Mesenchymal stem cell (in vitro differentiated cells and primary cell): ENCODE measurements around the gene NID2.

Source experiments
- DNase-seq: peaks from one replicate; pipeline ENCODE4 v3.0.0-alpha.2; 2013
- H2AFZ ChIP-seq: one replicate; pipeline ENCODE4 v1.6.1; 2013; ENCODE audit warnings: low read depth, mild to moderate bottlenecking, control low read depth, inconsistent platforms, low read length, moderate library complexity
- H2AK5ac ChIP-seq: 2 replicates; pipeline ENCODE4 v1.6.1; 2013; ENCODE audit warnings: low read length, moderate library complexity, mild to moderate bottlenecking, inconsistent platforms; ENCODE audit not compliant: severe bottlenecking
- H2BK120ac ChIP-seq: one replicate; pipeline ENCODE4 v1.6.1; 2013; ENCODE audit warnings: low read depth, mild to moderate bottlenecking, inconsistent platforms, low read length, moderate library complexity
- H2BK12ac ChIP-seq, 2 experiments: one replicate each; pipeline ENCODE4 v1.6.1; 2013; ENCODE audit warnings: inconsistent platforms in 2 of 2, low read length in 2 of 2, mild to moderate bottlenecking in 2 of 2, moderate library complexity in 2 of 2, control low read depth in 1 of 2
- H2BK15ac ChIP-seq: one replicate; pipeline ENCODE4 v1.6.1; 2013; ENCODE audit warnings: mild to moderate bottlenecking, low read depth, inconsistent platforms; ENCODE audit not compliant: poor library complexity, severe bottlenecking
- H2BK5ac ChIP-seq: 2 replicates; pipeline ENCODE4 v1.6.1; 2013; ENCODE audit warnings: low read depth, mild to moderate bottlenecking, low read length, control low read depth, inconsistent platforms; ENCODE audit not compliant: poor library complexity, severe bottlenecking
- H3K14ac ChIP-seq, 2 experiments: one replicate each; pipeline ENCODE4 v1.6.1; 2013; ENCODE audit warnings: inconsistent platforms in 2 of 2, low read length in 2 of 2, control low read depth in 1 of 2, mild to moderate bottlenecking in 1 of 2, moderate library complexity in 1 of 2
- H3K18ac ChIP-seq, 2 experiments: one replicate each; pipeline ENCODE4 v1.6.1; 2013; ENCODE audit warnings: inconsistent platforms in 2 of 2, low read length in 2 of 2, control low read depth in 1 of 2, low read depth in 1 of 2, mild to moderate bottlenecking in 1 of 2
- H3K23ac ChIP-seq, 2 experiments: one replicate each; pipeline ENCODE4 v1.6.1; 2013; ENCODE audit warnings: inconsistent platforms in 2 of 2, low read length in 2 of 2, mild to moderate bottlenecking in 2 of 2, moderate library complexity in 2 of 2, control low read depth in 1 of 2
- H3K27ac ChIP-seq: 2 replicates; pipeline ENCODE4 v1.5.1; 2013; ENCODE audit warnings: mild to moderate bottlenecking, moderate library complexity, low read length, control low read depth, inconsistent platforms; ENCODE audit not compliant: poor library complexity, severe bottlenecking
- H3K27me3 ChIP-seq, 2 experiments: 2 replicates each; pipeline versions ENCODE4 v1.6.1 to v1.7.0; 2013; ENCODE audit warnings: low read length in 2 of 2, mild to moderate bottlenecking in 2 of 2, moderate library complexity in 2 of 2, control low read depth in 1 of 2, inconsistent platforms in 1 of 2; ENCODE audit not compliant: control insufficient read depth in 1 of 2, insufficient read depth in 1 of 2
- H3K36me3 ChIP-seq, 2 experiments: 2 replicates each; pipeline versions ENCODE4 v1.6.1 to v1.7.0; 2013; ENCODE audit warnings: low read length in 2 of 2, control low read depth in 1 of 2, inconsistent platforms in 1 of 2, low read depth in 1 of 2, mild to moderate bottlenecking in 1 of 2; ENCODE audit not compliant: insufficient read depth in 2 of 2, control insufficient read depth in 1 of 2
- H3K4ac ChIP-seq, 2 experiments: one replicate each; pipeline ENCODE4 v1.6.1; 2013; ENCODE audit warnings: inconsistent platforms in 2 of 2, low read length in 2 of 2, mild to moderate bottlenecking in 2 of 2, moderate library complexity in 2 of 2, control low read depth in 1 of 2, low read depth in 1 of 2
- H3K4me1 ChIP-seq: 2 replicates; pipeline ENCODE4 v1.6.1; 2013; ENCODE audit warnings: low read depth, low read length, control low read depth; ENCODE audit not compliant: control insufficient read depth, insufficient read depth
- H3K4me2 ChIP-seq: 2 replicates; pipeline ENCODE4 v1.6.1; 2013; ENCODE audit warnings: low read length, mild to moderate bottlenecking, inconsistent platforms; ENCODE audit not compliant: poor library complexity, severe bottlenecking
- H3K4me3 ChIP-seq, 2 experiments: 2 replicates each; pipeline versions ENCODE4 v1.5.1 to v1.7.0; 2013; ENCODE audit warnings: low read length in 2 of 2, mild to moderate bottlenecking in 2 of 2, control low read depth in 1 of 2, low read depth in 1 of 2; ENCODE audit not compliant: insufficient read depth in 1 of 2
- H3K79me1 ChIP-seq: replicated peaks from 2 replicates; pipeline ENCODE4 v1.6.1; 2013; ENCODE audit warnings: mild to moderate bottlenecking, control low read depth, low read length, inconsistent platforms; ENCODE audit not compliant: poor library complexity, severe bottlenecking
- H3K9ac ChIP-seq: 2 replicates; pipeline ENCODE4 v1.7.0; 2013; ENCODE audit warnings: mild to moderate bottlenecking, low read length, moderate library complexity
- H3K9me3 ChIP-seq: 2 replicates; pipeline ENCODE4 v1.7.0; 2013; ENCODE audit warnings: mild to moderate bottlenecking, low read length; ENCODE audit not compliant: control insufficient read depth
- H4K8ac ChIP-seq: one replicate; pipeline ENCODE4 v1.6.1; 2013; ENCODE audit warnings: inconsistent platforms, mild to moderate bottlenecking, low read length, moderate library complexity
- H4K91ac ChIP-seq: one replicate; pipeline ENCODE4 v1.6.1; 2013; ENCODE audit warnings: mild to moderate bottlenecking, low read length, inconsistent platforms
- WGBS: methylation state at CpG from one replicate; pipeline ENCODE4 v1.1.7; 2013; ENCODE audit warnings: mixed read lengths; 5-methylcytosine and 5-hydroxymethylcytosine counted together

Gene NID2

GRCh38 chr14:51969852-51970540 is 98.9 kb downstream of the NID2 start:
- Histone ChIP-seq H3K4ac (no peak overlapping the region), H3K14ac (no peak overlapping the region), H3K4me1 (peaks cover under 1% of the 10 kb centered on the region), H3K79me1 (no peaks in the 10 kb centered on the region), H4K8ac (no peak overlapping the region), H3K9me3 (no peaks in the 10 kb centered on the region), H3K27me3 (no peaks in the 10 kb centered on the region), H3K27ac (no peak overlapping the region), H2BK5ac (no peak overlapping the region), H2BK12ac (no peak overlapping the region), H4K91ac (no peak overlapping the region), H3K36me3 (peaks cover 0 to 4% of the 10 kb centered on the region in 2 experiments), H3K4me3 (no peak overlapping the region), H2AK5ac (no peak overlapping the region), H2BK15ac (no peak overlapping the region), H3K4me2 (no peak overlapping the region), H3K18ac (no peak overlapping the region), H3K9ac (no peak overlapping the region), H2BK120ac (no peak overlapping the region), H3K23ac (no peak overlapping the region), H2AFZ (no peak overlapping the region)
- no peak for DNase-seq
- WGBS: 87% methylated on average over 5 of the region's 6 CpGs

GRCh38 chr14:51967521-51967920 is 101.3 kb downstream of the NID2 start:
- Histone ChIP-seq H3K79me1 (no peaks in the 10 kb centered on the region), H3K18ac (no peak overlapping the region), H3K9ac (no peak overlapping the region), H3K9me3 (no peaks in the 10 kb centered on the region), H2BK120ac (no peak overlapping the region), H2BK15ac (no peak overlapping the region), H2BK12ac (no peak overlapping the region), H2AK5ac (no peak overlapping the region), H3K4me2 (no peak overlapping the region), H3K4ac (no peak overlapping the region), H3K4me3 (no peak overlapping the region), H2BK5ac (no peak overlapping the region), H3K4me1 (peaks cover 1% of the 10 kb centered on the region), H3K27ac (no peak overlapping the region), H3K23ac (no peak overlapping the region), H4K91ac (no peak overlapping the region), H3K14ac (no peak overlapping the region), H4K8ac (no peak overlapping the region), H3K27me3 (no peaks in the 10 kb centered on the region), H2AFZ (no peak overlapping the region), H3K36me3 (peaks cover 0 to 4% of the 10 kb centered on the region in 2 experiments)
- no peak for DNase-seq
- WGBS: 95% methylated on average over 1 of the region's 2 CpGs

- Histone ChIP-seq H3K9me3 (peaks cover 11% of the 10 kb centered on the region), H3K14ac (no peak overlapping the region), H2BK15ac (no peak overlapping the region), H3K23ac (no peak overlapping the region), H3K27ac (no peak overlapping the region), H4K8ac (no peak overlapping the region), H3K4me2 (no peak overlapping the region), H3K36me3 (peaks cover 0 to 11% of the 10 kb centered on the region in 2 experiments), H3K4me1 (peaks cover 1% of the 10 kb centered on the region), H3K4me3 (peak overlapping the region in 1 of 2 experiments; percentile 68), H3K9ac (peak overlapping the region; percentile 74), H2BK120ac (no peak overlapping the region), H3K18ac (no peak overlapping the region), H3K4ac (no peak overlapping the region), H3K79me1 (no peaks in the 10 kb centered on the region), H2AK5ac (no peak overlapping the region), H3K27me3 (no peaks in the 10 kb centered on the region), H4K91ac (no peak overlapping the region), H2AFZ (no peak overlapping the region), H2BK5ac (no peak overlapping the region), H2BK12ac (no peak overlapping the region)
- DNase-seq: peak; percentile 26
- 89% methylated on average over 4 of the region's 4 CpGs for WGBS
Measured at GRCh38 chr14:51963286-51963685, 105.6 kb downstream of the NID2 start.

- Histone ChIP-seq H3K9ac (peak overlapping the region; percentile 74), H3K27ac (no peak overlapping the region), H3K4me1 (peaks cover 1% of the 10 kb centered on the region), H2AK5ac (no peak overlapping the region), H3K18ac (no peak overlapping the region), H3K4ac (no peak overlapping the region), H2BK15ac (no peak overlapping the region), H3K4me3 (peak overlapping the region in 1 of 2 experiments; percentile 68), H3K23ac (no peak overlapping the region), H3K79me1 (no peaks in the 10 kb centered on the region), H3K27me3 (no peaks in the 10 kb centered on the region), H4K91ac (no peak overlapping the region), H2BK12ac (no peak overlapping the region), H2BK5ac (no peak overlapping the region), H3K4me2 (no peak overlapping the region), H3K36me3 (peaks cover 0 to 11% of the 10 kb centered on the region in 2 experiments), H3K14ac (no peak overlapping the region), H3K9me3 (peaks cover 16% of the 10 kb centered on the region), H2BK120ac (no peak overlapping the region), H2AFZ (no peak overlapping the region), H4K8ac (no peak overlapping the region)
- peak; percentile 54 for DNase-seq
- 59% methylated on average over 2 of the region's 3 CpGs for WGBS
Measured at GRCh38 chr14:51962711-51963110, 106.1 kb downstream of the NID2 start.
